GM18498 (cell line): ENCODE results near the gene SLC43A2.
"Not testable (repeated sequence)": the region's sequence is repeated elsewhere in the genome, so short reads cannot be mapped to it uniquely, and the experiment has no call there.

Experiments used
- ATAC-seq: cut with Tn5 transposase; IDR thresholded peaks from one replicate; pipeline ENCODE4 v1.9.1; 2021; ENCODE audit warnings: mild to moderate bottlenecking, moderate library complexity; ENCODE audit not compliant: unreplicated experiment

The SLC43A2 gene

DNA sequence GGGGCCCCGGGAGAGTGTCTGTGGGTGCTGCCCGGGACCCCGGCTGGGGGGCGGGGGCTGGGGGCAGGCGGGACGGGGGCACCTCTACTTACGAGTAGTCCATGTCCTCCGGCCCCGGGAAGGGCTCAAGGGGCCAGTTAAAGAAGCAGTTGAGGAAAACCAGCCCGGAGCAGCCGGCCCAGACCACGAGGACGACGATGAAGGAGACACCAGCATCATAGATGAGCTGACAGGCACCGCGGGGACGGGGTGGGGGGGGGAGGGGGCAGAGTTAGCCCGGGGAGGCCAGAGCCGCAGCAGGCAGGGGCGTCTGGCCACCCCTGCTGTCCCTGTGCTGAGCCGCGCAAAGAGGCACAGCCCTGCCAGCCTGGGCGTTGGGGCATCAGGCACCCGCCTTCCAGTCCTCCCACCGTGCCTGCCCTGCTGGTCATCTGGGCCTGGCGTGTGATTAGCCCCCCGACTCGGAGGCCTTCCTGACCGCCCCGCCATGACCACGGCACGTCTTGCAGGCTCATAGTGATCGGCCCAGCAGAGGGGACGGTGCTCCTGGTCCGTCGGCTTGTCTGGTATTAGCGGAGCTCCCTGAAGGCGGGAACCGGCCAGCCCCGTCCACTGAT is 37.1 kb downstream of the SLC43A2 start:
- no peak for ATAC-seq

DNA sequence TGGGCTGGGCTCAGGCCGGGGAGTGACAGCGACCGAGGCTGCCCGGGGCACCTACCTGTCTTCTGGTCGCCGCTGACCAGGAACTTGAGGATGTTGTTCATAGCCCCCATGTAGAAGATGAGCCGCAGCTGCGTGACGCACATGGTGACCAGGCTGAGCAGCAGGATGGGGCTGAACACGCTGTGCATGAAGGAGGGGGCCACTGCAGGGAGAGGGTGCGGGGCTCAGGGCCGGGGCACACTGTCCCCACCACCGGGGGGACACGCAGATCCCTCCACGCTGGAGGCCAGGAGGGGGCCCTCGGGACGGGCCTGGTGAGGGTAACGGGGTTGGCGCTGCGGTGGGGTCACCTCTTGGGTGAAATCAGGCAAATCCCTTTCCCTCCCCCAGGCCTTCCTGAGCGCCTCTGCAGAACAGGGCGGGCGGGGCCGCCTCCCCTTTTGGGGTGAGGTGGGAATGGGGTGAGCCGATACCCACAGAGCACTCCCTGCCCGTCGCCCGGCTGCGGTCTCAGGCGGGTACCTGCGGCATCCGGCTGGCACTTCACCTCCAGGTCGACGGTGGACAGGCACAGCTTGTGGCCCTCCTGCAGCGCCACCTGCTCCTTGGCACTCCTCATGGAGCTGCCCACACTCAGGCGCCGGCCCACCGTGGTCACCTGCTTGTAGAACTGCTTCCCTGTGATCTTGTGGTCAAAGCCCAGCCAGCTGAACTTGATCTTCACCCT is 37.7 kb downstream of the SLC43A2 start:
- no peak for ATAC-seq

GRCh38 chr17:1590029-1590746 is 38.4 kb downstream of the SLC43A2 start:
- ATAC-seq: no peak

DNA sequence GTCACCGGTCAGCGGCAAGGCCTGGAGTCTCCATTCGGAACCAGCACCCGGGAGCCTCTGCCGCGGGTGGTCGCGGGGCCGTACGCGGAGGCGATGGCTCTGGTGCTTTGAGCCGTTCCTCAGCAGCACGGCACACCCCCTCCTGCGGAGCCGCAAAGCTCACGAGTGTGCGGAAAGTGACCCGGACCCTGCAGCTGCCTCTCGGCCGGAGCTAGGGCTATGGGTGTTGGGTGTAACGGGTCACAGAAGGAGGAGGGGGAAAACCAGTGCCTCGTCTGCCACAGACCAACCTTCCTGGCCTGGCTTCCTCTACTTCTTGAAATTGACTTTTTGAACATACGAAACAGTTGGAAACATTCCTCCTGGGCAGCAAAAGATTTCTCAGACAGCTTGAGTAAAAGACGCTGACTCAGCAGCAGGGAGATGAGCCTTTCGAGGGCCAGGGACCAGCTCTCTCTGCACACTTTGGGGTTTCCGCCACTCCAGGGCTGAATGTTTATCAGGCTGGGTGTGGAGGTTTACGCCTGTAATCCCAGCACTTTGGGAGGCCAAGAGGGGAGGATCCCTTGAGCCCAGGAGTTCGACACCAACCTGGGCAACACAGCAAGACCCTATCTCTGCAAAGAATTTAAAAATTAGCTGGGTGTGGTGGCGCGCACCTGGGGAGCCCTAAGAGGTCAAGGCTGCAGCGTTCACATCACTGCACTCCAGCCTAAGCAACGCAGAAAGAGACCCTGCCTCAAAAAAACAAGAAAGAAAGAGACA is 39.6 kb downstream of the SLC43A2 start:
- ATAC-seq: no peak

GRCh38 chr17:1584167-1584566 is 44.5 kb downstream of the SLC43A2 start:
- no peak for ATAC-seq

DNA sequence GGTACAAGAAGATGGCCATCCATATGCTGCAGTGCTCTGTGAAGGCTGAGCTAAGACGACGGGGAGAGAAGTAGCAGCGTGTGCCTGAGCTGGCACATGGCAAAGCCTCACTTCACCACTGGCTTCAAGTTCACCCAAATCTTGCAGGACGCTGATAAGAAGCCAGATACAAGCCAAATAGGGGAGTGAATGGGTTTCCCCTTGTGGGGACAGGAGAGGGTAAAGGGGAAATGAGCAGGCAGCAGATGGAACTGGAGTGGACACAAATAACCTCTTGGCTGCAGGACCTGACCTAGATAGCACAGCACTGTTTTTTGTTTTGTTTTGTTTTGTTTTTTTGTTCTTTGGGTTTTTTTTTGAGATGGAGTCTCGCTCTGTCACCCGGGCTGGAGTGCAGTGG is 45.1 kb downstream of the SLC43A2 start:
- ATAC-seq: no peak

DNA sequence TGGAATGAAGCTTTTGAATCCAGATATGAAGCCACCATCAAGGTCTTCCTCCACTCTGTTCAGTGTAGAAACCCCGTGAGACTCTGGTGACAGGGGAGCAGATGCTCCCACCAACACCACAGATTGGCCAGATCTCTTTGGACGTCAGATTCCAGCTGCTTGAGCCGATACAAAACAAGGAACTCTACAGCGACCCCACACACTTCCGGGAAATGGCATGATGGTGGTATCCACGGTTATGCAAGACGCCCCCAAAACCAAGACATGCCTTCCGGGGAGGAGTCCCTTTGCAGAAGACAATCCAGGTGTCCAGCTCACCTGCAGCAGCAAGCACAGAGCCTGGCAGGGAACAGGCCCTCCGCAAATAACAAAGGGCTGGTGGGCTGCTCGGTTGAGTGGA is 46.3 kb downstream of the SLC43A2 start:
- ATAC-seq: no peak

DNA sequence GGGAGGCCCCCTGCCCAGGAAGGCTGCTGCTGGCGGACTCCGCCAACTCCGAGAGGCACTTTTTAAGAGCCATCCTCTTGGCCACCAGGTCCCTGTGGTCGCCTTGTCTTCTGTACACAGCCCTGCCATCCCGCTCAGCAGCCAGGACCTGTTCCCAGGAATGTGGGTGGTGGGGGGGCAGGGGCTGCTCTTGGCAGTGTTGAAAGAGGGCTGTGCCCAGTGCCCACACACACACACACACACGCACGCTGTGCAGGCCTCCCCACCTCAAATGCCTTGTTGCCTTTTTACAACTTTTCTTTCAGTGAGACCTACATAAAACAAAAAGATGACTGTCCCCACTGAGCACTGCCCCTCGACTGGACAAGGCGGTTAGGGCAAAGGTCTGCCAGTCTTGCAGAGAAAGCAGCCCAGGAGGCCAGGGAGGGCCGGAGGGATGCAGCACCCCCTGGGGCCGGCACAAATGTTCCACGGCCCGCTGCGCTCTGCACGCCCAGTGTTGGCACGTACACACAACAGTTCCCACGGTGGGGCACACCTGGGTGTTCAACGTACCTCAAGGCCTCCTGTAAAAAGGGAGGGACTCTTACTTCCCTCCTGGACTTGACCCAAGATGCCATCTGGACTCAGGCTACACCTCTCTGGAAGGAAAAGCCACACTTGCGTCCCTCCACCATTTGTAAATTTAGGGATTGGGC is 47.5 kb downstream of the SLC43A2 start:
- ATAC-seq: no peak

- no peak for ATAC-seq
These were observed 50.6 kb downstream of the SLC43A2 start for GRCh38 chr17:1578029-1578428.

- no peak for ATAC-seq
These were observed 51.0 kb downstream of the SLC43A2 start for GRCh38 chr17:1577583-1578013.

- ATAC-seq: no peak
These were observed 51.5 kb downstream of the SLC43A2 start for GRCh38 chr17:1577182-1577581.

- ATAC-seq: no peak
These were observed 52.1 kb downstream of the SLC43A2 start for GRCh38 chr17:1576500-1576899.

DNA sequence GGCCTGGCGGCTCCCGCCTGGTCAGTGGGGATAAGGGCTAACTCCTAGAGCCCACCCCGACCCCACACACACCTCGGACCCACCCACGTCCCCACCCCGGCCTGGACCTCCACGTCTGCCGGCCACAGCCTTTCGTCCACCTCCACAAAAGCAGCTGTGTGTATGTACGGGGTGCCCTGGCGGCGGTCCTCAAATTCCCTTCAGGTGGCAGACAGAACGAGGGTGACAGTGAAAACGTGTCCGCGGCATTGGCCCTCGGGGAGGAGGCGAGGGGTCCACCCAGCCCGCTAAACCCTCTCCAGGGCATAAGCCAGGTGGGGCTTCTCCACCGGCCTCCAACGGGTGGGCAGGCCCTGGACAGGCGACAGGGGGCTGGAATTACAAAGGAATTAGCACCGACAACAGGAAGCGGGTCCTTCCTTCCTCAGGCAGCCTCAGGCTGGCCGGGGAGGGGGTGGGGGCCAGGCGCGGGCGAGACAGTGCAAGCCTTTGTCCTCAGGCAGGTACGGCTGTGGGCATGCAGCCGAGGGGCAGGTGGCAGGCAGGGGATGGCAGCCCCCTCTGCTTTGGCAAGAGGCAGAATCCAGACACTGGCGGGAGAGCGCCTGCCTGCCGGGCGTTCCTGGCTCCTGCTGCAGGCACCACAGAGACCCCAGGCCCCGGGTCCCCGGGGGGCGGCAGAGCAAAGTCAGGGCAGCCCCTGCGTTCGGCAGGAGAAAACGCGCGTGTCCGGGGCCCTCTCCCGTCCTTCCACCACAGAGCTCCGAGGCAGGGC is 53.8 kb downstream of the SLC43A2 start:
- no peak for ATAC-seq

GRCh38 chr17:1573932-1574696 is 54.5 kb downstream of the SLC43A2 start:
- ATAC-seq: no peak

DNA sequence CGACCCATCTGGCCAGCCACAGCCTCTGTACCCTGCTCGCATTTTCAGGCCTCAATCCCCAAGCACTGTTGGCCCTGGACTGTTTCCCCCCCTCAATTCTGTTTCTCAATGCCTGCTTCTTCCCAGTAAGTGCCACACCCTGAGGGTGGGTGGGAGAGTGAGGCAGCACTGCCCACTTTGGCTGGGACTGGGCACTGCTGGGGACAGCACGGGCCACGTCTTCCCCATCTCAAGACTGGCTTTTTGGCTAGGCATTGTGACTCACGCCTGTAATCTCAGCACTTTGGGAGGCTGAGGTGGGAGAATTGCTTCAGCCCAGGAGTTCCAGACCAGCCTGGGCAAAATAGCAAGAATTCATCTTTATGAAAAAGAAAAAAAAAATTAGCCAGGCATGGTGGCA is 56.0 kb downstream of the SLC43A2 start:
- ATAC-seq: not testable (repeated sequence)

- no peak for ATAC-seq
These were observed 57.3 kb downstream of the SLC43A2 start for GRCh38 chr17:1571341-1571704.

GRCh38 chr17:1568950-1569810 is 59.5 kb downstream of the SLC43A2 start:
- no peak for ATAC-seq

DNA sequence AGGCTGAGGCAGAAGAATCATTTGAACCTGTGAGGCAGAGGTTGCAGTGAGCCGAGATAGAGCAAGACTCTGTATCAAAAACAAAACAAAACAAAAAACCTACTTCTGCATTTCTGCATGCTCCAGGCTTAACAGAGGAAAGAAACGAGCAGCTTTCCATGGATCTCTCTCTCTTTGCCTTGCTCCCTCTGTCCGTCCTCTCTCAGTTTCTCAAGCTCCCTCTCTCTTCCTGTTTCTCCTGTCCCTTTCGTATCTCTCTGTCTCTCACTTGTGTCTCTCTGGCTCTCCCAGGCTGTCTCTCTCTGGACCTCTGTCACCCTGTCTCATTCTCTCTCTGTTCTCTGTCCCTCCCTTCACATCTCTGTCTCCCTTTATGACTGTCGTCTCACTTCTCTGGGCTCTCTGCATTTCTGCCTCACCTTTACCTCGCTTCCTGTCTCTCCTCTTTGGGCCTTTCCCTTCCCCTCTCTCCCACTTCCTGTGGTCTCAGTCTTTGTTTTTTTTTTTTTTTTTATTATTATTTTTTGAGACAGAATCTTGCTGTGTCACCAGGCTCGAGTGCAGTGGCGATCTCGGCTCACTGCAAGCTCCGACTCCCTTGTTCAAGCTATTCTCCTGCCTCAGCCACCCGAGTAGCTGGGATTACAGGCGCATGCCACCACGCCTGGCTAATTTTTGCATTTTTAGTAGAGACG is 62.0 kb downstream of the SLC43A2 start:
- no peak for ATAC-seq
